ENCODE results near the gene INPP4A. TPM values are rescaled to one million over a fixed set of nuclear protein-coding genes. Genes with fewer than 3 reads are reported as not detected.

The INPP4A gene
- total RNA-seq, 1 experiment from 2014 or later = 23.4 TPM

- H2AFZ ChIP-seq (ENCODE audit: low read length) = no peak overlapping the region
- H3K79me2 ChIP-seq (ENCODE audit: low read length) = peaks cover 94% of the 10 kb centered on the region
- POLR2A ChIA-PET (ENCODE audit: unreplicated experiment) = interaction anchor here (0.6 kb wide), 1 partner anchor 25 kb away, joined by 4 read pairs; no protein-coding TSS in a partner anchor
- H3K9ac ChIP-seq (ENCODE audit: low read length) = peak overlapping the region; percentile 44
- no TSS peak for BruUV-seq (replicated peaks)
- H3K9me2 ChIP-seq (replicated peaks; ENCODE audit: low read length) = no peaks in the 10 kb centered on the region
- no peak for TF ChIP-seq EZH2phosphoT487 (IDR thresholded peaks at IDR 0.05; ENCODE audit: borderline replicate concordance, low read length)
- TF ChIP-seq EZH2 (IDR thresholded peaks at IDR 0.05; ENCODE audit: low read length, unreplicated experiment) = no peak
- no peak for TF ChIP-seq CTCF (conservative IDR thresholded peaks at IDR 0.05; ENCODE audit: low read depth, low read length)
- no peak overlapping the region for H3K4me3 ChIP-seq (ENCODE audit: low read length)
- H3K9me3 ChIP-seq (ENCODE audit: low read length) = no peaks in the 10 kb centered on the region
- peaks cover 6% of the 10 kb centered on the region for H3K36me3 ChIP-seq (ENCODE audit: low read depth, low read length)
- DNase-seq = peak; percentile 88
- H4K20me1 ChIP-seq (ENCODE audit: low read length) = no peaks in the 10 kb centered on the region
- peak overlapping the region; percentile 33 for H3K4me2 ChIP-seq (ENCODE audit: low read length)
- intact Hi-C loops (cut with micrococcal nuclease) = no loop called here
- H3F3A ChIP-seq (ENCODE audit: low read length, unreplicated experiment) = no peaks in the 10 kb centered on the region
- H3K27me3 ChIP-seq (ENCODE audit: low read length) = no peaks in the 10 kb centered on the region
- ATAC-seq = peak; percentile 78
- H3K4me1 ChIP-seq (ENCODE audit: insufficient read depth, low read length) = peaks cover 60% of the 10 kb centered on the region
- H3K27ac ChIP-seq (ENCODE audit: low read length) = peak overlapping the region; percentile 82
- CTCF ChIA-PET = interaction anchor here (0.6 kb wide), 1 partner anchor 45 kb away, joined by 3 read pairs; no protein-coding TSS in a partner anchor
Observed at GRCh38 chr2:98457045-98457696, 12.5 kb downstream of the INPP4A start.

GRCh38 chr2:98458207-98458606 lies 13.5 kb downstream of the INPP4A start:
- BruUV-seq (replicated peaks) = no TSS peak
- Histone ChIP-seq H3K27ac (ENCODE audit: low read length) (peak overlapping the region; percentile 82), H3K9me2 (replicated peaks; ENCODE audit: low read length) (no peaks in the 10 kb centered on the region), H3K27me3 (ENCODE audit: low read length) (no peaks in the 10 kb centered on the region), H3K9ac (ENCODE audit: low read length) (peak overlapping the region; percentile 44; the same call in 1 of the 2 replicates), H2AFZ (ENCODE audit: low read length) (no peak overlapping the region), H3K4me1 (ENCODE audit: insufficient read depth, low read length) (peaks cover 60% of the 10 kb centered on the region), H3K9me3 (ENCODE audit: low read length) (no peaks in the 10 kb centered on the region), H3K4me3 (ENCODE audit: low read length) (no peak overlapping the region), H4K20me1 (ENCODE audit: low read length) (no peaks in the 10 kb centered on the region), H3K36me3 (ENCODE audit: low read depth, low read length) (peaks cover 6% of the 10 kb centered on the region), H3K4me2 (ENCODE audit: low read length) (no peak overlapping the region), H3F3A (ENCODE audit: low read length, unreplicated experiment) (no peaks in the 10 kb centered on the region), H3K79me2 (ENCODE audit: low read length) (peaks cover 87% of the 10 kb centered on the region)
- DNase-seq = no peak
- ChIA-PET CTCF (no interaction called here), POLR2A (ENCODE audit: unreplicated experiment) (no interaction called here)
- intact Hi-C loops (cut with micrococcal nuclease) = no loop called here
- no peak for ATAC-seq
- TF ChIP-seq CTCF (conservative IDR thresholded peaks at IDR 0.05; ENCODE audit: low read depth, low read length) (no peak), EZH2 (IDR thresholded peaks at IDR 0.05; ENCODE audit: low read length, unreplicated experiment) (no peak), EZH2phosphoT487 (IDR thresholded peaks at IDR 0.05; ENCODE audit: borderline replicate concordance, low read length) (no peak)

GRCh38 chr2:98458667-98459380 lies 14.2 kb downstream of the INPP4A start:
- ChIA-PET POLR2A (ENCODE audit: unreplicated experiment) (no interaction called here), CTCF (no interaction called here)
- TF ChIP-seq EZH2 (IDR thresholded peaks at IDR 0.05; ENCODE audit: low read length, unreplicated experiment) (no peak), CTCF (conservative IDR thresholded peaks at IDR 0.05; ENCODE audit: low read depth, low read length) (no peak), EZH2phosphoT487 (IDR thresholded peaks at IDR 0.05; ENCODE audit: borderline replicate concordance, low read length) (no peak)
- H3K27me3 ChIP-seq (ENCODE audit: low read length) = no peaks in the 10 kb centered on the region
- H2AFZ ChIP-seq (ENCODE audit: low read length) = no peak overlapping the region
- no peak overlapping the region for H3K4me2 ChIP-seq (ENCODE audit: low read length)
- no peak for DNase-seq
- no peak for ATAC-seq
- no TSS peak for BruUV-seq (replicated peaks)
- H4K20me1 ChIP-seq (ENCODE audit: low read length) = no peaks in the 10 kb centered on the region
- H3K9me3 ChIP-seq (ENCODE audit: low read length) = no peaks in the 10 kb centered on the region
- H3K4me3 ChIP-seq (ENCODE audit: low read length) = no peak overlapping the region
- H3F3A ChIP-seq (ENCODE audit: low read length, unreplicated experiment) = no peaks in the 10 kb centered on the region
- no peaks in the 10 kb centered on the region for H3K9me2 ChIP-seq (replicated peaks; ENCODE audit: low read length)
- H3K4me1 ChIP-seq (ENCODE audit: insufficient read depth, low read length) = peaks cover 58% of the 10 kb centered on the region
- intact Hi-C loops (cut with micrococcal nuclease) = no loop called here
- H3K79me2 ChIP-seq (ENCODE audit: low read length) = peaks cover 87% of the 10 kb centered on the region
- H3K27ac ChIP-seq (ENCODE audit: low read length) = peak overlapping the region; percentile 82
- peaks cover 6% of the 10 kb centered on the region for H3K36me3 ChIP-seq (ENCODE audit: low read depth, low read length)
- no peak overlapping the region for H3K9ac ChIP-seq (ENCODE audit: low read length)

Data from PC-3 (cell line).